ENCODE measurements around the gene GDI2.

The GDI2 gene

GRCh38 chr10:5764422-5765297 lies 48.6 kb downstream of the GDI2 start:
- H3K4me3 ChIP-seq (ENCODE audit: low read depth, low read length): no peak overlapping the region
- H3K79me2 ChIP-seq (ENCODE audit: control insufficient read depth, insufficient read depth, low read length, unreplicated experiment): peaks cover 14% of the 10 kb centered on the region
- H3K27me3 ChIP-seq (ENCODE audit: insufficient read depth, low read length): no peaks in the 10 kb centered on the region
- H3K36me3 ChIP-seq (ENCODE audit: insufficient read depth, low read length): peaks cover 64% of the 10 kb centered on the region
- no peak overlapping the region for H3K27ac ChIP-seq (ENCODE audit: low read depth, low read length)
- no peaks in the 10 kb centered on the region for H3K4me1 ChIP-seq (ENCODE audit: control insufficient read depth, insufficient read depth, low read length, unreplicated experiment)
- H2AFZ ChIP-seq (ENCODE audit: low read length, unreplicated experiment): no peak overlapping the region

- H3K27me3 ChIP-seq (ENCODE audit: insufficient read depth, low read length): no peaks in the 10 kb centered on the region
- H2AFZ ChIP-seq (ENCODE audit: low read length, unreplicated experiment): no peak overlapping the region
- H3K4me3 ChIP-seq (ENCODE audit: low read depth, low read length): no peak overlapping the region
- no peaks in the 10 kb centered on the region for H3K79me2 ChIP-seq (ENCODE audit: control insufficient read depth, insufficient read depth, low read length, unreplicated experiment)
- no peaks in the 10 kb centered on the region for H3K4me1 ChIP-seq (ENCODE audit: control insufficient read depth, insufficient read depth, low read length, unreplicated experiment)
- H3K36me3 ChIP-seq (ENCODE audit: insufficient read depth, low read length): peaks cover 68% of the 10 kb centered on the region
- H3K27ac ChIP-seq (ENCODE audit: low read depth, low read length): no peak overlapping the region
These were observed 50.7 kb downstream of the GDI2 start for GRCh38 chr10:5762531-5762930.

GRCh38 chr10:5761220-5761619 lies 52.0 kb downstream of the GDI2 start:
- Histone ChIP-seq H3K36me3 (ENCODE audit: insufficient read depth, low read length) (peaks cover 65% of the 10 kb centered on the region), H3K27ac (ENCODE audit: low read depth, low read length) (no peak overlapping the region), H3K79me2 (ENCODE audit: control insufficient read depth, insufficient read depth, low read length, unreplicated experiment) (no peaks in the 10 kb centered on the region), H3K27me3 (ENCODE audit: insufficient read depth, low read length) (no peaks in the 10 kb centered on the region), H3K4me3 (ENCODE audit: low read depth, low read length) (no peak overlapping the region), H2AFZ (ENCODE audit: low read length, unreplicated experiment) (no peak overlapping the region), H3K4me1 (ENCODE audit: control insufficient read depth, insufficient read depth, low read length, unreplicated experiment) (no peaks in the 10 kb centered on the region)

GRCh38 chr10:5760515-5760914 lies 52.7 kb downstream of the GDI2 start:
- H3K4me1 ChIP-seq (ENCODE audit: control insufficient read depth, insufficient read depth, low read length, unreplicated experiment): no peaks in the 10 kb centered on the region
- no peak overlapping the region for H2AFZ ChIP-seq (ENCODE audit: low read length, unreplicated experiment)
- H3K27me3 ChIP-seq (ENCODE audit: insufficient read depth, low read length): no peaks in the 10 kb centered on the region
- peaks cover 60% of the 10 kb centered on the region for H3K36me3 ChIP-seq (ENCODE audit: insufficient read depth, low read length)
- H3K79me2 ChIP-seq (ENCODE audit: control insufficient read depth, insufficient read depth, low read length, unreplicated experiment): no peaks in the 10 kb centered on the region
- no peak overlapping the region for H3K27ac ChIP-seq (ENCODE audit: low read depth, low read length)
- no peak overlapping the region for H3K4me3 ChIP-seq (ENCODE audit: low read depth, low read length)

- no peak overlapping the region for H3K27ac ChIP-seq (ENCODE audit: low read depth, low read length)
- H3K79me2 ChIP-seq (ENCODE audit: control insufficient read depth, insufficient read depth, low read length, unreplicated experiment): peaks cover 1% of the 10 kb centered on the region
- no peak overlapping the region for H2AFZ ChIP-seq (ENCODE audit: low read length, unreplicated experiment)
- H3K4me1 ChIP-seq (ENCODE audit: control insufficient read depth, insufficient read depth, low read length, unreplicated experiment): no peaks in the 10 kb centered on the region
- H3K4me3 ChIP-seq (ENCODE audit: low read depth, low read length): no peak overlapping the region
- no peaks in the 10 kb centered on the region for H3K27me3 ChIP-seq (ENCODE audit: insufficient read depth, low read length)
- peaks cover 46% of the 10 kb centered on the region for H3K36me3 ChIP-seq (ENCODE audit: insufficient read depth, low read length)
These were observed 54.3 kb downstream of the GDI2 start for GRCh38 chr10:5758927-5759326.

GRCh38 chr10:5757766-5758517 lies 55.3 kb downstream of the GDI2 start:
- Histone ChIP-seq H3K27me3 (ENCODE audit: insufficient read depth, low read length) (no peaks in the 10 kb centered on the region), H3K27ac (ENCODE audit: low read depth, low read length) (no peak overlapping the region), H3K36me3 (ENCODE audit: insufficient read depth, low read length) (peaks cover 42% of the 10 kb centered on the region), H3K4me1 (ENCODE audit: control insufficient read depth, insufficient read depth, low read length, unreplicated experiment) (no peaks in the 10 kb centered on the region), H2AFZ (ENCODE audit: low read length, unreplicated experiment) (no peak overlapping the region), H3K4me3 (ENCODE audit: low read depth, low read length) (no peak overlapping the region), H3K79me2 (ENCODE audit: control insufficient read depth, insufficient read depth, low read length, unreplicated experiment) (peaks cover 2% of the 10 kb centered on the region)

- Histone ChIP-seq H3K4me3 (ENCODE audit: low read depth, low read length) (no peak overlapping the region), H3K79me2 (ENCODE audit: control insufficient read depth, insufficient read depth, low read length, unreplicated experiment) (peaks cover 8% of the 10 kb centered on the region), H3K27me3 (ENCODE audit: insufficient read depth, low read length) (no peaks in the 10 kb centered on the region), H3K4me1 (ENCODE audit: control insufficient read depth, insufficient read depth, low read length, unreplicated experiment) (no peaks in the 10 kb centered on the region), H3K27ac (ENCODE audit: low read depth, low read length) (no peak overlapping the region), H3K36me3 (ENCODE audit: insufficient read depth, low read length) (peaks cover 16% of the 10 kb centered on the region; the same call in 1 of the 2 replicates), H2AFZ (ENCODE audit: low read length, unreplicated experiment) (no peak overlapping the region)
These were observed 60.8 kb downstream of the GDI2 start for GRCh38 chr10:5752301-5752871.

GRCh38 chr10:5751601-5752253 lies 61.5 kb downstream of the GDI2 start:
- H3K4me3 ChIP-seq (ENCODE audit: low read depth, low read length): no peak overlapping the region
- no peaks in the 10 kb centered on the region for H3K27me3 ChIP-seq (ENCODE audit: insufficient read depth, low read length)
- peaks cover 8% of the 10 kb centered on the region for H3K79me2 ChIP-seq (ENCODE audit: control insufficient read depth, insufficient read depth, low read length, unreplicated experiment)
- peaks cover 17% of the 10 kb centered on the region for H3K36me3 ChIP-seq (ENCODE audit: insufficient read depth, low read length)
- no peak overlapping the region for H3K27ac ChIP-seq (ENCODE audit: low read depth, low read length)
- no peaks in the 10 kb centered on the region for H3K4me1 ChIP-seq (ENCODE audit: control insufficient read depth, insufficient read depth, low read length, unreplicated experiment)
- H2AFZ ChIP-seq (ENCODE audit: low read length, unreplicated experiment): no peak overlapping the region

- H3K4me3 ChIP-seq (ENCODE audit: low read depth, low read length): no peak overlapping the region
- no peak overlapping the region for H3K27ac ChIP-seq (ENCODE audit: low read depth, low read length)
- no peaks in the 10 kb centered on the region for H3K4me1 ChIP-seq (ENCODE audit: control insufficient read depth, insufficient read depth, low read length, unreplicated experiment)
- H3K27me3 ChIP-seq (ENCODE audit: insufficient read depth, low read length): no peaks in the 10 kb centered on the region
- H2AFZ ChIP-seq (ENCODE audit: low read length, unreplicated experiment): no peak overlapping the region
- H3K79me2 ChIP-seq (ENCODE audit: control insufficient read depth, insufficient read depth, low read length, unreplicated experiment): peaks cover 6% of the 10 kb centered on the region
- H3K36me3 ChIP-seq (ENCODE audit: insufficient read depth, low read length): peaks cover 26% of the 10 kb centered on the region
These were observed 64.8 kb downstream of the GDI2 start for GRCh38 chr10:5748394-5748803.

GRCh38 chr10:5746197-5746596 lies 67.0 kb downstream of the GDI2 start:
- Histone ChIP-seq H3K4me3 (ENCODE audit: low read depth, low read length) (no peak overlapping the region), H2AFZ (ENCODE audit: low read length, unreplicated experiment) (no peak overlapping the region), H3K27me3 (ENCODE audit: insufficient read depth, low read length) (no peaks in the 10 kb centered on the region), H3K27ac (ENCODE audit: low read depth, low read length) (no peak overlapping the region), H3K36me3 (ENCODE audit: insufficient read depth, low read length) (peaks cover 43% of the 10 kb centered on the region), H3K79me2 (ENCODE audit: control insufficient read depth, insufficient read depth, low read length, unreplicated experiment) (no peaks in the 10 kb centered on the region), H3K4me1 (ENCODE audit: control insufficient read depth, insufficient read depth, low read length, unreplicated experiment) (no peaks in the 10 kb centered on the region)

Data from ACC112 (cell line).